Prostate gland (tissue), 2 donors: Measurements from ENCODE around the gene MATK. TPM values are rescaled to one million over a fixed set of nuclear protein-coding genes. Genes with fewer than 3 reads are reported as not detected.
"Not testable (repeated sequence)": the region's sequence is repeated elsewhere in the genome, so short reads cannot be mapped to it uniquely, and the experiment has no call there.

Experiments
- DNase-seq: peaks from one replicate; pipeline ENCODE4 v3.0.0-alpha.2; 2019; ENCODE audit warnings: low spot score
- H3K27ac ChIP-seq, 2 donors: fragments of 200-600 bp; sonication (generic); 2 replicates each; pipeline ENCODE4 v1.5.1; 2017 to 2019
- H3K27me3 ChIP-seq: fragments of 200-600 bp; sonication (generic); replicated peaks from 2 replicates; pipeline ENCODE4 v1.5.1; 2019; ENCODE audit not compliant: insufficient read depth
- H3K36me3 ChIP-seq, 2 donors: fragments of 200-600 bp; sonication (generic); 1 replicate in 1 of 2; 2 replicates in 1 of 2; pipeline versions ENCODE4 v1.5.1 to v1.8.1; 2017 to 2019
- H3K4me1 ChIP-seq: fragments of 200-600 bp; sonication (generic); replicated peaks from 2 replicates; pipeline ENCODE4 v1.5.1; 2019
- H3K4me3 ChIP-seq, 2 donors: fragments of 200-600 bp; sonication (generic); 2 replicates each; pipeline ENCODE4 v1.5.1; 2017 to 2019
- H3K9me3 ChIP-seq: fragments of 200-600 bp; sonication (generic); 2 replicates; pipeline ENCODE4 v1.5.1; 2017
- CTCF ChIP-seq, 4 experiments: fragments of 200-600 bp in 2 of 4; fragments of 450-650 bp in 2 of 4; sonication (generic) in 2 of 4; IDR thresholded peaks; 1 replicate in 3 of 4; 2 replicates in 1 of 4; pipeline ENCODE4 v1.5.1; 2016 to 2019; ENCODE audit warnings: antibody characterized with exemption in 4 of 4, mild to moderate bottlenecking in 2 of 4, moderate library complexity in 2 of 4
- POLR2A ChIP-seq: fragments of 450-650 bp; IDR thresholded peaks from one replicate; pipeline ENCODE4 v1.6.1; 2016; ENCODE audit warnings: antibody characterized with exemption, mild to moderate bottlenecking
- POLR2AphosphoS5 ChIP-seq: sonication (generic); formaldehyde crosslinking; IDR thresholded peaks from one replicate; pipeline ENCODE4 v1.6.1; 2017; ENCODE audit warnings: antibody characterized with exemption
- WGBS: methylation state at CpG from one replicate; pipeline ENCODE4 v1.1.5; 2018; 5-methylcytosine and 5-hydroxymethylcytosine counted together
- intact Hi-C: fragments of 100-400 bp; cut with DNase I; formaldehyde crosslinking; loops from one replicate; pipeline ENCODE4 v1.14.2; 2022
- total RNA-seq, 2 donors: library from RNA; depleted of rRNA; stranded (reverse); fragments of >200 nt; gene quantifications; one replicate each; pipeline ENCODE4 v1.1.0, GENCODE V29; 2016

The MATK gene
- total RNA-seq, 2 donors from 2014 or later, result 1.9 to 4.4 TPM

- Histone ChIP-seq H3K36me3 (peaks cover 0 to 7% of the 10 kb centered on the region in 2 donors), H3K4me3 (no peak overlapping the region), H3K27me3 (no peaks in the 10 kb centered on the region), H3K9me3 (no peaks in the 10 kb centered on the region), H3K4me1 (no peaks in the 10 kb centered on the region), H3K27ac (no peak overlapping the region)
- no peak for DNase-seq
- intact Hi-C loops, result no loop called here
- WGBS, result 93% methylated on average over 22 of the region's 23 CpGs
- TF ChIP-seq POLR2A (no peak), CTCF (IDR thresholded peaks at IDR 0.05) (no peak), POLR2AphosphoS5 (no peak)
These were observed 19.1 kb downstream of the MATK start for GRCh38 chr19:3767050-3767449.

GRCh38 chr19:3766520-3766919 lies 19.7 kb downstream of the MATK start:
- Histone ChIP-seq H3K27me3 (no peaks in the 10 kb centered on the region), H3K27ac (no peak overlapping the region), H3K9me3 (no peaks in the 10 kb centered on the region), H3K4me1 (no peaks in the 10 kb centered on the region), H3K4me3 (no peak overlapping the region), H3K36me3 (peaks cover 0 to 7% of the 10 kb centered on the region in 2 donors)
- 86% methylated on average over 7 of the region's 7 CpGs for WGBS
- DNase-seq, result no peak
- intact Hi-C loops, result no loop called here
- TF ChIP-seq POLR2AphosphoS5, result no peak
- TF ChIP-seq POLR2A, result no peak

GRCh38 chr19:3765757-3766156 lies 20.4 kb downstream of the MATK start:
- DNase-seq, H3K9me3 ChIP-seq, H3K27me3 ChIP-seq, H3K36me3 ChIP-seq, H3K4me3 ChIP-seq, intact Hi-C loops, H3K4me1 ChIP-seq, H3K27ac ChIP-seq: not testable (repeated sequence)
- 92% methylated on average over 5 of the region's 5 CpGs for WGBS

GRCh38 chr19:3765121-3765520 lies 21.1 kb downstream of the MATK start:
- Histone ChIP-seq H3K4me1 (no peaks in the 10 kb centered on the region), H3K9me3 (no peaks in the 10 kb centered on the region), H3K27me3 (no peaks in the 10 kb centered on the region), H3K4me3 (no peak overlapping the region), H3K27ac (no peak overlapping the region), H3K36me3 (peaks cover 0 to 7% of the 10 kb centered on the region in 2 donors)
- TF ChIP-seq CTCF (IDR thresholded peaks at IDR 0.05), result no peak
- DNase-seq, result no peak
- 92% methylated on average over 12 of the region's 12 CpGs for WGBS
- intact Hi-C loops, result no loop called here

- H3K36me3 ChIP-seq, result peaks cover 0 to 5% of the 10 kb centered on the region in 2 donors
- no peaks in the 10 kb centered on the region for H3K27me3 ChIP-seq
- peak within 1 kb of the TSS; percentile 66 to 78 for H3K4me3 ChIP-seq
- H3K9me3 ChIP-seq, result no peaks in the 10 kb centered on the region
- H3K27ac ChIP-seq, result peak within 1 kb of the TSS; percentile 96 to 99
- 4% methylated on average over 47 of the region's 47 CpGs for WGBS
- DNase-seq, result peak; percentile 99
- TF ChIP-seq CTCF (IDR thresholded peaks at IDR 0.05) (peak in 2 of 4 experiments; percentile 27 to 28), POLR2AphosphoS5 (peak; percentile 96), POLR2A (peak; percentile 51)
- intact Hi-C loops, result loop anchor here (5.0 kb wide), 1 partner anchor 225 kb away; the partner anchor contains the start of gene EEF2
- H3K4me1 ChIP-seq, result peaks cover 3% of the 10 kb centered on the region
These were observed 23.4 kb downstream of the MATK start, which contains the start of gene MRPL54 for GRCh38 chr19:3762501-3763459. TSS of gene MRPL54 (plus strand) at chr19:3762682. CDS start at chr19:3762701, 19 bp downstream.

- TF ChIP-seq POLR2A (no peak), POLR2AphosphoS5 (no peak), CTCF (IDR thresholded peaks at IDR 0.05) (no peak)
- H3K9me3 ChIP-seq, result no peaks in the 10 kb centered on the region
- no peaks in the 10 kb centered on the region for H3K27me3 ChIP-seq
- intact Hi-C loops, result loop anchor here (5.0 kb wide), 1 partner anchor 225 kb away; the partner anchor contains the start of gene EEF2
- no peak for DNase-seq
- H3K27ac ChIP-seq, result peak overlapping the region; percentile 96 to 99
- H3K36me3 ChIP-seq, result peaks cover 0 to 4% of the 10 kb centered on the region in 2 donors
- 52% methylated on average over 1 of the region's 1 CpG for WGBS
- H3K4me3 ChIP-seq, result no peak overlapping the region
- H3K4me1 ChIP-seq, result peaks cover 3% of the 10 kb centered on the region
These were observed 24.1 kb downstream of the MATK start for GRCh38 chr19:3762130-3762473.
